Progenitor cell of endocrine pancreas (in vitro differentiated cells): ENCODE data around the gene UNC5CL. TPM values are rescaled to one million over a fixed set of nuclear protein-coding genes. Genes with fewer than 3 reads are reported as not detected.

Source experiments
- DNase-seq: peaks from one replicate; pipeline ENCODE4 v3.0.0; 2021; ENCODE audit warnings: low spot score; ENCODE audit not compliant: unreplicated experiment
- H3K27ac Mint-ChIP-seq: 2 replicates; pipeline ENCODE4 v1.8.0; 2021; ENCODE audit warnings: mild to moderate bottlenecking, moderate library complexity, mixed read lengths
- H3K27me3 Mint-ChIP-seq: 2 replicates; pipeline ENCODE4 v1.8.0; 2021; ENCODE audit warnings: mixed read lengths
- H3K36me3 Mint-ChIP-seq: 2 replicates; pipeline ENCODE4 v1.8.0; 2022; ENCODE audit warnings: mixed read lengths; ENCODE audit not compliant: insufficient read depth
- H3K4me1 Mint-ChIP-seq: 2 replicates; pipeline ENCODE4 v1.8.0; 2021; ENCODE audit warnings: low read depth, mixed read lengths
- H3K4me3 Mint-ChIP-seq: 2 replicates; pipeline ENCODE4 v1.8.0; 2021; ENCODE audit warnings: low read depth, mild to moderate bottlenecking, moderate library complexity, mixed read lengths
- H3K9me3 Mint-ChIP-seq: 2 replicates; pipeline ENCODE4 v1.8.0; 2021; ENCODE audit warnings: low read depth, mixed read lengths
- CTCF ChIP-seq: fragments of 200-600 bp; sonication (generic); IDR thresholded peaks from one replicate; pipeline ENCODE4 v1.5.0; 2021; ENCODE audit warnings: antibody characterized with exemption, mild to moderate bottlenecking; ENCODE audit not compliant: unreplicated experiment
- total RNA-seq: library from RNA; stranded (reverse); gene quantifications from 2 replicates; pipeline ENCODE4 v1.2.1, GENCODE V29; 2021

UNC5CL gene
- total RNA-seq, 1 donor from 2014 or later = 3.7 TPM

- H3K4me1 Mint-ChIP-seq = peaks cover 58% of the 10 kb centered on the region
Observed at GRCh38 chr6:41066867-41067304, 27.9 kb upstream of the UNC5CL start.

GRCh38 chr6:41065550-41066026 is 26.6 kb upstream of the UNC5CL start:
- Mint-ChIP-seq H3K9me3 (no peaks in the 10 kb centered on the region), H3K27ac (peak overlapping the region; percentile 94), H3K27me3 (no peaks in the 10 kb centered on the region), H3K36me3 (peaks cover 9% of the 10 kb centered on the region), H3K4me1 (peaks cover 56% of the 10 kb centered on the region), H3K4me3 (peak overlapping the region; percentile 54)
- DNase-seq = no peak
- no peak for TF ChIP-seq CTCF

More at GRCh38 chr6:41066867-41067304, 27.9 kb upstream of the UNC5CL start:
- H3K27ac Mint-ChIP-seq = peak overlapping the region; percentile 94
- H3K36me3 Mint-ChIP-seq = peaks cover 7% of the 10 kb centered on the region
- H3K27me3 Mint-ChIP-seq = no peaks in the 10 kb centered on the region
- peak; percentile 43 for DNase-seq
- peak; percentile 93 for TF ChIP-seq CTCF
- peak overlapping the region; percentile 50 for H3K4me3 Mint-ChIP-seq
- no peaks in the 10 kb centered on the region for H3K9me3 Mint-ChIP-seq

- H3K4me1 Mint-ChIP-seq = peaks cover 58% of the 10 kb centered on the region
Observed at GRCh38 chr6:41064841-41065240, 25.8 kb upstream of the UNC5CL start.

GRCh38 chr6:41063884-41064285 is 24.9 kb upstream of the UNC5CL start:
- H3K27me3 Mint-ChIP-seq = no peaks in the 10 kb centered on the region
- peak overlapping the region; percentile 93 for H3K27ac Mint-ChIP-seq
- TF ChIP-seq CTCF = no peak
- H3K36me3 Mint-ChIP-seq = peaks cover 13% of the 10 kb centered on the region
- H3K4me1 Mint-ChIP-seq = peaks cover 62% of the 10 kb centered on the region
- H3K9me3 Mint-ChIP-seq = no peaks in the 10 kb centered on the region
- no peak for DNase-seq
- peak overlapping the region; percentile 13 for H3K4me3 Mint-ChIP-seq

More at GRCh38 chr6:41064841-41065240, 25.8 kb upstream of the UNC5CL start:
- Mint-ChIP-seq H3K9me3 (no peaks in the 10 kb centered on the region), H3K4me3 (peak overlapping the region; percentile 13), H3K27me3 (no peaks in the 10 kb centered on the region), H3K36me3 (peaks cover 13% of the 10 kb centered on the region), H3K27ac (peak overlapping the region; percentile 93)
- no peak for DNase-seq
- no peak for TF ChIP-seq CTCF

GRCh38 chr6:41062056-41062455 is 23.0 kb upstream of the UNC5CL start:
- no peaks in the 10 kb centered on the region for H3K27me3 Mint-ChIP-seq
- DNase-seq = no peak
- no peak for TF ChIP-seq CTCF
- H3K4me1 Mint-ChIP-seq = peaks cover 70% of the 10 kb centered on the region
- H3K27ac Mint-ChIP-seq = no peak overlapping the region
- H3K36me3 Mint-ChIP-seq = peaks cover 11% of the 10 kb centered on the region
- no peaks in the 10 kb centered on the region for H3K9me3 Mint-ChIP-seq
- H3K4me3 Mint-ChIP-seq = no peak overlapping the region
